K562 (cell line): ENCODE measurements around the gene MMP1. TPM values are rescaled to one million over a fixed set of nuclear protein-coding genes. Genes with fewer than 3 reads are reported as not detected.

Experiments used
- ATAC-seq: fragments of 200-7000 bp; cut with Tn5 transposase; 3 replicates; pipeline ENCODE4 v1.9.1; 2020; ENCODE audit warnings: moderate library complexity
- BruUV-seq: library from RNA; stranded (reverse); fragments of 400-500 nt; replicated peaks from 2 replicates; lab custom pipeline; 2021; lab: Mats Ljungman, UMichigan
- CTCF ChIA-PET: fragments of 300-600 bp; formaldehyde crosslinking; extraction: SDS; loops from one replicate; lab custom pipeline; 2021; ENCODE audit warnings: low intra/inter-chr PET ratio; lab: Yijun Ruan, JAX
- POLR2A ChIA-PET: fragments of 300-600, 350-650 bp; sonication (Branson Sonifier 250); formaldehyde crosslinking; extraction: SDS; loops from one replicate; lab custom pipeline; 2021; ENCODE audit warnings: antibody characterized with exemption, inconsistent platforms; lab: Yijun Ruan, JAX
- DNase-seq, 4 experiments: peaks; one replicate each; pipeline versions ENCODE4 v3.0.0 to v3.0.0-alpha.2; 2011 to 2018; ENCODE audit warnings: low spot score in 3 of 4, mixed read lengths in 3 of 4; ENCODE audit errors: extremely low read depth in 1 of 4
- FAIRE-seq: peaks from 2 replicates; lab custom pipeline; 2011; peaks lifted over from hg19 to GRCh38; lab: Jason Lieb, UNC
- H2AFZ ChIP-seq: 2 replicates; pipeline ENCODE4 v1.6.0; 2011; ENCODE audit warnings: low read depth, low read length, control low read depth, inconsistent platforms
- H3K27ac ChIP-seq: fragments of 200-600 bp; 3 replicates; pipeline ENCODE4 v1.8.0; 2011; ENCODE audit warnings: low read depth, mild to moderate bottlenecking, control low read depth, inconsistent platforms, low read length, moderate library complexity, mixed read lengths; ENCODE audit errors: extremely low read depth
- H3K27me3 ChIP-seq, 2 experiments: fragments of 300-600 bp in 1 of 2; 2 replicates in 1 of 2; 3 replicates in 1 of 2; pipeline versions ENCODE4 v1.6.0 to v1.8.0; 2011; ENCODE audit warnings: inconsistent platforms in 2 of 2, low read length in 2 of 2, mild to moderate bottlenecking in 1 of 2, mixed read lengths in 1 of 2, moderate library complexity in 1 of 2; ENCODE audit not compliant: control insufficient read depth in 2 of 2, insufficient read depth in 2 of 2
- H3K36me3 ChIP-seq: fragments of 300-600 bp; 3 replicates; pipeline ENCODE4 v1.8.0; 2011; ENCODE audit warnings: mild to moderate bottlenecking, low read length, inconsistent platforms; ENCODE audit not compliant: control insufficient read depth, insufficient read depth
- H3K4me1 ChIP-seq, 2 experiments: fragments of 200-600 bp in 1 of 2; replicated peaks in 1 of 2; 2 replicates in 1 of 2; 3 replicates in 1 of 2; pipeline versions ENCODE4 v1.5.1 to v1.8.0; 2011; ENCODE audit warnings: inconsistent platforms in 2 of 2, low read length in 2 of 2, mild to moderate bottlenecking in 1 of 2, mixed read lengths in 1 of 2, moderate library complexity in 1 of 2; ENCODE audit not compliant: control insufficient read depth in 2 of 2, insufficient read depth in 2 of 2
- H3K4me2 ChIP-seq: 2 replicates; pipeline ENCODE4 v1.6.1; 2011; ENCODE audit warnings: low read length, control low read depth, inconsistent platforms, mixed read lengths; ENCODE audit not compliant: insufficient read depth
- H3K4me3 ChIP-seq: fragments of 200-600 bp; sonication (generic), shearing (Covaris generic); 2 replicates; pipeline ENCODE4 v1.5.1; 2016; ENCODE audit warnings: control low read depth, inconsistent platforms
- H3K79me2 ChIP-seq: fragments of 200-600 bp; 3 replicates; pipeline ENCODE4 v1.8.0; 2011; ENCODE audit warnings: low read length, inconsistent platforms; ENCODE audit not compliant: control insufficient read depth, insufficient read depth
- H3K9ac ChIP-seq, 2 experiments: 2 replicates each; pipeline versions ENCODE4 v1.6.0 to v1.6.1; 2011; ENCODE audit warnings: low read depth in 2 of 2, low read length in 2 of 2, control low read depth in 1 of 2, inconsistent platforms in 1 of 2, mild to moderate bottlenecking in 1 of 2, mixed read lengths in 1 of 2; ENCODE audit not compliant: insufficient read depth in 1 of 2
- H3K9me1 ChIP-seq: one replicate; pipeline ENCODE4 v1.6.0; 2011; ENCODE audit warnings: inconsistent platforms, mild to moderate bottlenecking, low read length, moderate library complexity; ENCODE audit not compliant: control insufficient read depth, insufficient read depth
- H3K9me3 ChIP-seq: replicated peaks from 2 replicates; pipeline ENCODE4 v1.5.1; 2011; ENCODE audit warnings: low read depth, low read length, inconsistent platforms; ENCODE audit not compliant: control insufficient read depth, insufficient read depth
- H4K20me1 ChIP-seq: replicated peaks from 2 replicates; pipeline ENCODE4 v1.6.1; 2011; ENCODE audit warnings: low read length, inconsistent platforms, mixed read lengths; ENCODE audit not compliant: control insufficient read depth, insufficient read depth
- FOSL1 ChIP-seq: fragments of 200-800 bp; sonication (Bioruptor generic); conservative IDR thresholded peaks from 2 replicates; pipeline ENCODE4 v1.6.1; 2016; ENCODE audit warnings: missing genetic modification characterization, missing compliant biosample characterization
- PYGO2 ChIP-seq: fragments of 450-650 bp; IDR thresholded peaks from 2 replicates; pipeline ENCODE4 v1.6.1; 2016; ENCODE audit warnings: mild to moderate bottlenecking, missing genetic modification characterization, moderate library complexity, missing compliant biosample characterization
- RERE ChIP-seq: sonication (generic); formaldehyde crosslinking; IDR thresholded peaks from 2 replicates; pipeline ENCODE4 v1.8.0; 2023; ENCODE audit warnings: missing genetic modification reagents, mild to moderate bottlenecking, borderline replicate concordance
- SREBF1 ChIP-seq: fragments of 150-350 bp; IDR thresholded peaks from 2 replicates; pipeline ENCODE4 v1.6.1; 2014; ENCODE audit warnings: antibody characterized with exemption, low read depth, low read length, borderline replicate concordance
- XRCC5 ChIP-seq: fragments of 200-400 bp; formaldehyde crosslinking; IDR thresholded peaks from 2 replicates; pipeline ENCODE4 v1.6.1; 2017; ENCODE audit warnings: low read depth, mild to moderate bottlenecking, low read length
- ZNF280A ChIP-seq: fragments of 450-650 bp; IDR thresholded peaks from 2 replicates; pipeline ENCODE4 v1.6.1; 2018; ENCODE audit warnings: mild to moderate bottlenecking, low read depth; ENCODE audit not compliant: partially characterized antibody
- ZNF609 ChIP-seq: sonication (generic); formaldehyde crosslinking; IDR thresholded peaks from 2 replicates; pipeline ENCODE4 v1.8.1; 2023; ENCODE audit warnings: missing genetic modification reagents, mild to moderate bottlenecking, borderline replicate concordance
- ZNF707 ChIP-seq: fragments of 250-450 bp; sonication (Bioruptor Pico); conservative IDR thresholded peaks from 2 replicates; pipeline ENCODE4 v1.8.0; 2022; ENCODE audit warnings: inconsistent platforms, mild to moderate bottlenecking, moderate library complexity
- WGBS: fragments of 100-300 bp; shearing (Covaris generic); methylation state at CpG from one replicate; pipeline ENCODE4 v1.1.6; 2016; ENCODE audit warnings: low coverage, mixed read lengths; ENCODE audit not compliant: insufficient coverage; ENCODE audit errors: missing lambda C conversion rate; 5-methylcytosine and 5-hydroxymethylcytosine counted together
- in situ Hi-C: fragments of 300-500 bp; cut with MboI; formaldehyde crosslinking; loops from 4 replicates; pipeline ENCODE4 v1.15.0; 2018; ENCODE audit warnings: inconsistent platforms, mixed read lengths
- intact Hi-C: fragments of 100-400 bp; cut with micrococcal nuclease; formaldehyde crosslinking; loops from 2 replicates; pipeline ENCODE4 v1.14.2; 2022
- polyA plus RNA-seq, 8 experiments: library from polyadenylated mRNA; depleted of rRNA in 4 of 8; stranded (reverse) in 5 of 8; unstranded in 3 of 8; fragments of >200 nt; fragmentation: Nextera tagmentation in 2 of 8; fragmentation: Illumina TruSeq in 1 of 8; extraction: Ambion mirVana in 2 of 8; extraction: Trizol in 1 of 8; gene quantifications; 2 replicates each; pipeline versions ENCODE4 v1.2.1 to v1.2.3, GENCODE V29; 2011 to 2014; ENCODE audit warnings: inconsistent platforms in 1 of 8, missing spikeins in 1 of 8
- total RNA-seq, 7 experiments: library from RNA; depleted of rRNA in 6 of 7; stranded (reverse); fragments of >200 nt in 6 of 7; fragmentation: Illumina TruSeq in 2 of 7; extraction: Trizol in 2 of 7; gene quantifications; 2 replicates each; pipeline versions ENCODE4 v1.2.1 to v1.2.3, GENCODE V29; 2011 to 2021; ENCODE audit warnings: low replicate concordance in 1 of 7

Gene MMP1
- total and polyA plus RNA-seq, 9 of the 15 experiments (the other 6 are each of a cell fraction or from before 2014, with no cell fraction given), result 0.06 to 0.33 (median 0.15) TPM; not detected in 2

- Histone ChIP-seq H2AFZ (no peak overlapping the region), H3K4me2 (no peak overlapping the region), H3K36me3 (no peaks in the 10 kb centered on the region), H3K27me3 (no peaks in the 10 kb centered on the region), H4K20me1 (no peaks in the 10 kb centered on the region), H3K4me3 (no peak overlapping the region), H3K79me2 (no peaks in the 10 kb centered on the region), H3K27ac (no peak overlapping the region), H3K4me1 (no peaks in the 10 kb centered on the region), H3K9me3 (no peaks in the 10 kb centered on the region), H3K9me1 (no peaks in the 10 kb centered on the region), H3K9ac (no peak overlapping the region)
- 0% methylated on average over 5 of the region's 5 CpGs for WGBS
- intact Hi-C loops (loop anchor here (10.0 kb wide), 1 partner anchor 205 kb away; no protein-coding TSS in a partner anchor), in situ Hi-C loops (no loop called here)
- no TSS peak for BruUV-seq
- DNase-seq (no peak), ATAC-seq (no peak), FAIRE-seq (no peak)
- POLR2A ChIA-PET, result no interaction called here
- CTCF ChIA-PET, result no interaction called here
- TF ChIP-seq PYGO2 (tag) (no peak), ZNF280A (no peak), SREBF1 (no peak), ZNF609 (CRISPR knock-in tag) (no peak), RERE (CRISPR knock-in tag) (no peak), XRCC5 (no peak), FOSL1 (tag) (no peak), ZNF707 (no peak)
Observed at GRCh38 chr11:102830001-102830727, 32.2 kb upstream of the MMP1 start.
